HepG2 (cell line): ENCODE results near the gene QSER1. TPM values are rescaled to one million over a fixed set of nuclear protein-coding genes. Genes with fewer than 3 reads are reported as not detected.

Source experiments
- ATAC-seq: fragments of 200-7000 bp; cut with Tn5 transposase; 3 replicates; pipeline ENCODE4 v1.9.1; 2020; ENCODE audit warnings: mild to moderate bottlenecking, moderate library complexity
- BruUV-seq: library from RNA; stranded (reverse); fragments of 400-500 nt; replicated peaks from 2 replicates; lab custom pipeline; 2021; lab: Mats Ljungman, UMichigan
- CTCF ChIA-PET: fragments of 300-600 bp; formaldehyde crosslinking; extraction: SDS; loops from one replicate; lab custom pipeline; 2021; ENCODE audit warnings: low total read pairs, inconsistent platforms, low intra/inter-chr PET ratio; lab: Yijun Ruan, JAX
- POLR2A ChIA-PET: fragments of 350-600 bp; sonication (Branson Sonifier 250); formaldehyde crosslinking; loops from one replicate; lab custom pipeline; 2020; ENCODE audit warnings: antibody characterized with exemption, inconsistent platforms; lab: Yijun Ruan, JAX
- DNase-seq: peaks from one replicate; pipeline ENCODE4 v3.0.0-alpha.2; 2015; ENCODE audit warnings: low spot score
- FAIRE-seq: peaks from 3 replicates; lab custom pipeline; 2011; peaks lifted over from hg19 to GRCh38; lab: Jason Lieb, UNC
- H2AFZ ChIP-seq: one replicate; pipeline ENCODE4 v1.6.1; 2011; ENCODE audit warnings: low read length, inconsistent platforms
- H3K27ac ChIP-seq: fragments of 300-600 bp; 3 replicates; pipeline ENCODE4 v1.8.0; 2011; ENCODE audit warnings: mixed run types, mild to moderate bottlenecking, mixed read lengths, low read length, inconsistent platforms; ENCODE audit not compliant: insufficient read depth; ENCODE audit errors: extremely low read length
- H3K27me3 ChIP-seq, 2 experiments: fragments of 200-600 bp in 1 of 2; 2 replicates in 1 of 2; 3 replicates in 1 of 2; pipeline versions ENCODE4 v1.6.0 to v1.8.0; 2011; ENCODE audit warnings: low read length in 2 of 2, mild to moderate bottlenecking in 2 of 2, moderate library complexity in 2 of 2, inconsistent platforms in 1 of 2; ENCODE audit not compliant: insufficient read depth in 2 of 2, control insufficient read depth in 1 of 2
- H3K36me3 ChIP-seq, 2 experiments: fragments of 200-600 bp in 1 of 2; replicated peaks in 1 of 2; 2 replicates in 1 of 2; 3 replicates in 1 of 2; pipeline versions ENCODE4 v1.5.1 to v1.8.0; 2011; ENCODE audit warnings: low read length in 2 of 2, inconsistent platforms in 1 of 2; ENCODE audit not compliant: insufficient read depth in 2 of 2, control insufficient read depth in 1 of 2
- H3K4me1 ChIP-seq: 2 replicates; pipeline ENCODE4 v1.5.1; 2012; ENCODE audit warnings: low read length, inconsistent platforms; ENCODE audit not compliant: insufficient read depth
- H3K4me2 ChIP-seq: 2 replicates; pipeline ENCODE4 v1.6.0; 2011; ENCODE audit warnings: low read depth, low read length, inconsistent platforms
- H3K4me3 ChIP-seq, 3 experiments: fragments of 200-600 bp in 1 of 3; sonication (generic), shearing (Covaris generic) in 1 of 3; replicated peaks in 1 of 3; 2 replicates each; pipeline ENCODE4 v1.5.1; 2011 to 2016; ENCODE audit warnings: low read length in 3 of 3, inconsistent platforms in 2 of 3, low read depth in 2 of 3, mild to moderate bottlenecking in 2 of 3, control low read depth in 1 of 3, mixed read lengths in 1 of 3; ENCODE audit not compliant: insufficient read depth in 1 of 3
- H3K79me2 ChIP-seq: one replicate; pipeline ENCODE4 v1.6.1; 2011; ENCODE audit warnings: low read length, inconsistent platforms; ENCODE audit not compliant: insufficient read depth
- H3K9ac ChIP-seq: 2 replicates; pipeline ENCODE4 v1.6.0; 2011; ENCODE audit warnings: mild to moderate bottlenecking, low read depth, low read length, inconsistent platforms; ENCODE audit not compliant: insufficient read depth
- H3K9me3 ChIP-seq: 2 replicates; pipeline ENCODE4 v1.5.1; 2012; ENCODE audit warnings: mild to moderate bottlenecking, low read length
- H4K20me1 ChIP-seq: 2 replicates; pipeline ENCODE4 v1.6.0; 2011; ENCODE audit warnings: inconsistent platforms, mild to moderate bottlenecking, low read length, moderate library complexity; ENCODE audit not compliant: insufficient read depth
- MAFK ChIP-seq, 2 experiments: IDR thresholded peaks in 1 of 2; conservative IDR thresholded peaks in 1 of 2; 2 replicates each; pipeline ENCODE4 v1.6.1; 2011; ENCODE audit warnings: improper control_type of control experiment in 2 of 2, low read length in 2 of 2
- MIER3 ChIP-seq: IDR thresholded peaks from 2 replicates; pipeline ENCODE4 v1.6.1; 2016; ENCODE audit warnings: missing compliant biosample characterization, borderline replicate concordance
- REL ChIP-seq: sonication (generic); formaldehyde crosslinking; conservative IDR thresholded peaks from 2 replicates; pipeline ENCODE4 v1.8.0; 2022; ENCODE audit warnings: mild to moderate bottlenecking, missing genetic modification reagents, moderate library complexity
- ZBTB38 ChIP-seq: sonication (generic); formaldehyde crosslinking; IDR thresholded peaks from 2 replicates; pipeline ENCODE4 v1.5.1; 2020; ENCODE audit warnings: mild to moderate bottlenecking, missing genetic modification reagents
- ZFP1 ChIP-seq: IDR thresholded peaks from 2 replicates; pipeline ENCODE4 v1.6.1; 2016
- ZNF101 ChIP-seq: sonication (generic); formaldehyde crosslinking; IDR thresholded peaks from 2 replicates; pipeline ENCODE4 v1.4.0; 2020; ENCODE audit warnings: mild to moderate bottlenecking, low read depth, missing genetic modification reagents, borderline replicate concordance
- ZNF768 ChIP-seq: sonication (generic); formaldehyde crosslinking; IDR thresholded peaks from 2 replicates; pipeline ENCODE4 v1.4.0; 2020; ENCODE audit warnings: missing genetic modification reagents
- WGBS: methylation state at CpG from one replicate; pipeline ENCODE4 v1.1.6; 2017; ENCODE audit warnings: low lambda C conversion rate; 5-methylcytosine and 5-hydroxymethylcytosine counted together
- in situ Hi-C: cut with HindIII; loops from 2 replicates; pipeline ENCODE4 v1.10.0; 2017; ENCODE audit warnings: low pct_unique_long_range_greater_than_20kb; ENCODE audit not compliant: extremely low pct_ligation_motif_present
- intact Hi-C: fragments of 100-400 bp; cut with micrococcal nuclease; formaldehyde crosslinking; loops from one replicate; pipeline ENCODE4 v1.10.0; 2022; ENCODE audit not compliant: unreplicated experiment
- polyA plus RNA-seq, 8 experiments: library from polyadenylated mRNA; depleted of rRNA in 3 of 8; stranded (reverse) in 7 of 8; unstranded in 1 of 8; fragments of >200 nt; fragmentation: Illumina TruSeq in 4 of 8; extraction: Trizol in 4 of 8; gene quantifications; 2 replicates each; pipeline versions ENCODE4 v1.2.1 to v1.2.3, GENCODE V29; 2011 to 2016; ENCODE audit warnings: low read depth in 4 of 8, missing spikeins in 1 of 8, mixed read lengths in 1 of 8; ENCODE audit not compliant: insufficient read depth in 1 of 8
- total RNA-seq, 5 experiments: library from RNA; depleted of rRNA; stranded (reverse); fragments of >200 nt; fragmentation: Illumina TruSeq; extraction: Trizol; gene quantifications; 2 replicates each; pipeline ENCODE4 v1.2.3, GENCODE V29; 2016; ENCODE audit warnings: low read depth in 1 of 5

QSER1 gene
- total and polyA plus RNA-seq, 2 of the 13 experiments (the other 11 are each of a cell fraction or from before 2014, with no cell fraction given) = 8.9 to 17.3 TPM

DNA sequence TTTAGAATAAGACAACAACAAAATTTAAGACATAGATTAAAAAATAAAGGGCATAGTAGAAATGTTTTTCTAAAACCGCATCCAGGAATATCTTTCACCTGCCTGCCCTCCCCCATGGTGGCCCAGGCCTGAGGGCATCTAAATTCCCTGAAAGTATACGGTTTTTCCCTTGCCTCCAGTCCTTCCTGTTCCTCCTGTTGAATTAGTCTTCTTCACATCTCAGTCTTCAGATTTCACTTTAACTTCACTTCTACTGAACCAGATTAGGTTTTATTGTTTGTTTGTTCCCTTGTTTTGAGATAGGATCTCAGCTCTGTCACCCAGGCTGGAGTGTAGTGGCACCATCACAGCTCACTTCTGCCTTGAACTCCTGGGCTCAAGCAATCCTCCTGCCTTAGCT lies 90.0 kb downstream of the QSER1 start:
- ATAC-seq (no peak), FAIRE-seq (no peak), DNase-seq (no peak)
- Histone ChIP-seq H3K4me1 (0 out of 2 replicates have a peak, but pooled peaks cover 2% of the 10 kb centered on the region), H3K4me3 (no peak overlapping the region), H4K20me1 (no peaks in the 10 kb centered on the region), H3K9ac (no peak overlapping the region), H2AFZ (no peak overlapping the region), H3K9me3 (no peaks in the 10 kb centered on the region), H3K36me3 (no peaks in the 10 kb centered on the region; a peak in 2 of 5 replicates), H3K79me2 (no peaks in the 10 kb centered on the region), H3K27ac (no peak overlapping the region), H3K4me2 (no peak overlapping the region), H3K27me3 (no peaks in the 10 kb centered on the region)
- intact Hi-C loops (no loop called here), in situ Hi-C loops (no loop called here)
- 88% methylated on average over 2 of the region's 2 CpGs for WGBS
- ChIA-PET POLR2A (no interaction called here), CTCF (no interaction called here)
- TF ChIP-seq REL (CRISPR knock-in tag) (no peak), ZNF101 (CRISPR knock-in tag) (no peak), ZFP1 (CRISPR knock-in tag) (no peak), ZBTB38 (CRISPR knock-in tag) (no peak)
- no TSS peak for BruUV-seq

DNA sequence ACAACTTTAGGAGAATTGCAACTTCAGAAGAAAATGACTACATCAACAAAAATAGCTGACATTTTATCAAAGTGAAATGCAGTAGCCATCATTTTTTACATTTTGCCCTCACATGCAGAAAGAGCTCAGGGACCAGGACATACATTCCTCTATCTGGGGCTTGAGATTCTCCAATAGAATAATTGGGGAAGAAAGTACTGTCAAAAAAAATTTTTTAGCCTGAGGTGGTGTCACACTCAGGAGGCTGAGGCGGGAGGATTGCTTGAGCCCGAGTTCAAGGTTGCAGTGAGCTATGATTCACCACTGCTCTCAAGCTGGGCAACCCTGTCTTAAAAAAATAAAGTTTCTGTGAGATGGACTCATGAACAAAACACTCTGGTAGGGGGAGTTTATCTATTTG lies 90.9 kb downstream of the QSER1 start:
- CTCF ChIA-PET = no interaction called here
- H3K9me3 ChIP-seq = no peaks in the 10 kb centered on the region
- no peak for FAIRE-seq
- no peak for ATAC-seq
- TF ChIP-seq MAFK (conservative IDR thresholded peaks at IDR 0.05 in 1 of 2, IDR thresholded peaks at IDR 0.05 in 1 of 2; ENCODE audit: low read length in 2 of 2) (peak in 1 of 2 experiments; percentile 50; a peak in 2 of 4 replicates), ZNF768 (CRISPR knock-in tag) (no peak), MIER3 (CRISPR knock-in tag) (no peak)
- POLR2A ChIA-PET = interaction anchor here (1.1 kb wide), 1 partner anchor 32 kb away, joined by 3 read pairs; the partner anchor contains the start of gene DEPDC7
- H3K79me2 ChIP-seq = no peaks in the 10 kb centered on the region
- intact Hi-C loops (no loop called here), in situ Hi-C loops (no loop called here)
- no peak overlapping the region for H3K27ac ChIP-seq
- H3K4me1 ChIP-seq = no peaks in the 10 kb centered on the region
- H3K4me2 ChIP-seq = no peak overlapping the region
- H3K36me3 ChIP-seq = no peaks in the 10 kb centered on the region; a peak in 2 of 5 replicates
- BruUV-seq = no TSS peak
- H4K20me1 ChIP-seq = no peaks in the 10 kb centered on the region
- DNase-seq = no peak
- 75% methylated on average over 2 of the region's 2 CpGs for WGBS
- H3K27me3 ChIP-seq = no peaks in the 10 kb centered on the region
- H3K4me3 ChIP-seq = no peak overlapping the region
- H3K9ac ChIP-seq = no peak overlapping the region
- H2AFZ ChIP-seq = no peak overlapping the region
